GM18951 (cell line): Measurements from ENCODE around the gene PRKAB2.
"Not testable (repeated sequence)": the region's sequence is repeated elsewhere in the genome, so short reads cannot be mapped to it uniquely, and the experiment has no call there.

Source experiments
- POLR2A ChIP-seq: IDR thresholded peaks from 4 replicates; pipeline ENCODE4 v1.6.1; 2011; ENCODE audit warnings: mild to moderate bottlenecking; ENCODE audit not compliant: insufficient read length, insufficient read depth; ENCODE audit errors: extremely low read depth
- in situ Hi-C: fragments of 300-500 bp; cut with MboI; formaldehyde crosslinking; loops from one replicate; pipeline ENCODE4 v1.12.0; 2022; ENCODE audit warnings: low sequenced_read_pairs, mixed read lengths, inconsistent platforms; ENCODE audit not compliant: unreplicated experiment

PRKAB2 gene

DNA sequence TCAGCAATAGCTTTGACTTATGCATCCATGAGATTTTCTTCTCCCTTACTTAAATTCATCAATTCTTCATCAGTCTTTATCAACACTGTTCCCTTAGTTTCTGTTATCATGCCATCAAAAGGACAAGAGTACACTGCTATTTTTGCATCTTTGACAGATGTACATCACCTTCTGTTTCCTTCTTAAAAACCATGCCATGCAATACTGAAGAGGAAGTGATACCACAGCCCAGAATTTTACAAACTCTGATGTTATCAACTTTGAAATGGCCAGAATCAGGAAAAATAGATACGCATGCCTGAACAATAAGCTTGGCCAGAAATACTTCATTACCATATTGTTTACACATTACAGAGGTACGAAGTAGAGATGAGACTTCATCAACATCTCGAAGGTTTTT, 31.8 kb upstream of the PRKAB2 start:
- in situ Hi-C loops = no loop called here
- TF ChIP-seq POLR2A = no peak

DNA sequence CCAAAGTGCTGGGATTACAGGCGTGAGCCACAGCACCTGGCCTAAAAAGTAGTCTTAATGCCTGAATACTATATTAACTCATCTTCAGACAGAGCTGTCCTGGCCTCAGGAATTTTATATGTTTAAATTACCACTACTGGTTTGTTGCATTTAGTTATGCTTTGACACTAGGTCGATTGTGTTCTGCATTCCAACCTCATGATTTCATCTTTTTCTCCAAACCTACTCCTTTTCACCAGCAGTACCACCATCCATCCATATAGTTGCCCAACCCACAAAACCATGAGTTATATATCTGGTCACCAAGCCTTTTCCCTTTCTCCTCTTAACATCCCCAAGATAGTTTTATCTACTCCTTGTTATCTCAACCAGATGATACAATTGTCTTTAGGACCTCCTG, 30.3 kb upstream of the PRKAB2 start:
- TF ChIP-seq POLR2A = no peak
- in situ Hi-C loops = no loop called here

DNA sequence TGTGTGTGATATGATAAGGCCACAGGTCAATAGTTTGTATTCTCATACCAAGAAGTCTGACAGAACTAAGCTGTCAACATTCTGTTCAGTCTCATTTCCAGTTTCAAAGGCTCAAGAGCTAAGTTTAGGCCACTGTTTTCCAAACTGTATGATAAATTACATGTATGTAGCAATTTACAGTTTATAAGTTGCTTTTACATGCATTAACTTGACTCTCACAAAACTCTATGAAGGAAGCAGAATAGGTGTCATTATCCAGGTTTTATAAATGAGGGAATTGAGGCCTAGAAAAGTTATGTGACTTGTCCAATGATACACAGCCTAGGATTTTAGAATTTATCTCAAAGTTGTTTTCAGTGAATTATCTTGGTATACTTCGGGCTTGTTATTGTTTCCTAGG, 29.5 kb upstream of the PRKAB2 start:
- no peak for TF ChIP-seq POLR2A
- in situ Hi-C loops = no loop called here

DNA sequence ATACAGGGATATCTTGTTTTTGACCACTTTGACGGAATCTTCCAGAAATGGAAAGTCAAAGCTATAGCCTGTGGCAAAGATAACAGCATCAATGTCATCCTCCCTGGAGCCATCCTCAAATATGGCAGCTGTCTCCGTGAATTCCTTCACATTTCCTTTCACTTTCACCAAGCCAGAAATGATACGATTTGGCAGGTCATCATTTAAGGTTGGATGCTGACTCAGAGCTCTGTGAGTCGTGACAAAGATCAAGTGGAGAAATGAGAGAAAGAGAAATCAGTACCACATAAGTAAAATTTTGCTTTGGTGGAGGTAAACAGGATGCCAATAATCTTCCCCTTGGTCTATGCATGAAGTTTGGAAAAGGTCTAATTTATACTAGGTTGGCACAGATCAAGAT, 29.0 kb upstream of the PRKAB2 start:
- no peak for TF ChIP-seq POLR2A
- in situ Hi-C loops = no loop called here

DNA sequence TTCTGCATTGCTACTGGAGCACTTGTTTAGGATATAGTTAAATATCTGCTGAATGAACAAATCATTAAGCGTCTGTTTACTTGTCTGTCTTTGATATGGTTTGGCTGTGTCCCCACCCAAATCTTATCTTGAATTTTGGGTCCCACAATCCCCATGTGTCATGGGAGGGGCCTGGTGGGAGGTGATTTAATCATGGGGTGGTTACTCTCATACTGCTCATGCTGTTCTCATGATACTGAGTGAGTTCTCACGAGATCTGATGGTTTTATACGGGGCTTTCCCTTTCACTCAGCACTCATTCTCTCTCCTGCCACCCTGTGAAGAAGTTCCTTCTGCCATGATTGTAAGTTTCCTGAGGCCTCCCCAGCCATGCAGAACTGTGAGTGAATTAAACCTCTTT, 25.1 kb upstream of the PRKAB2 start:
- in situ Hi-C loops = not testable (repeated sequence)

DNA sequence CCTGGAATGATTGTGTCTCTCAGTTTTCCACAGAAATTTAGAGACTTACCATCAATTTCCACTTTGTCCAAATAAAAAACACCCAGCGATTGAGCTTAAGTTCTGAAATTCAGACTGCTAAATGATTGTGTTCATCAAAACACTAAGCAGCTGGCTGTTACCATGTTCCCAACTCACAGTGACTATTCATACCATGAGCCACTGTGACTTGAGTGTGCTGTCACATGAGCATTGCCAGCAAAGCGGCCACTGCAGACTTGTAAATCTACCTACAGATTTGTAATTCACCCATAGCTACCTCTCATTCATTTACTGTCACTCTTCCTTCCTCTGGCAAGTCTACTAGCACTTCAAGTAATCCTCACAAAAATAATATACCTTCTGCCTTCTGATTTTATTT, 17.2 kb upstream of the PRKAB2 start:
- TF ChIP-seq POLR2A = no peak
- in situ Hi-C loops = no loop called here

DNA sequence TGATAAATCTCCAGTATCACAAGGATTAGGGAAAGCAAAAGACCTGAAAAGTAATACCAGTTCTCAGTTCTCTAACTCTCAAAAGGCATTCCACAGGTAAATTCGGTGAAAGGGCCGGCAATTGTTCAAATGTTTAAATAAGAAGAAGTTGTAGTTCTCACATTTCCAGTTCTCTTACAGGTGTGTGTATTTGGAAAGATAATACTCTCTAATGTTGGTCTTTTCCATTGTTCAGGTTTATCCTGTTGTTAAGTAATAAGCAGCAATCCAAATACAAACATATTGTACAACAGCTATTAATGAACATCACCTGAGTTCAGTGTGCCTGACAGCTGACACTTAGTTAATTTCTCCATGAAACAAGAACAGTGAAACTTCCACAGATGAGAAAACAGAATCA, 13.2 kb upstream of the PRKAB2 start:
- no peak for TF ChIP-seq POLR2A
- in situ Hi-C loops = no loop called here

DNA sequence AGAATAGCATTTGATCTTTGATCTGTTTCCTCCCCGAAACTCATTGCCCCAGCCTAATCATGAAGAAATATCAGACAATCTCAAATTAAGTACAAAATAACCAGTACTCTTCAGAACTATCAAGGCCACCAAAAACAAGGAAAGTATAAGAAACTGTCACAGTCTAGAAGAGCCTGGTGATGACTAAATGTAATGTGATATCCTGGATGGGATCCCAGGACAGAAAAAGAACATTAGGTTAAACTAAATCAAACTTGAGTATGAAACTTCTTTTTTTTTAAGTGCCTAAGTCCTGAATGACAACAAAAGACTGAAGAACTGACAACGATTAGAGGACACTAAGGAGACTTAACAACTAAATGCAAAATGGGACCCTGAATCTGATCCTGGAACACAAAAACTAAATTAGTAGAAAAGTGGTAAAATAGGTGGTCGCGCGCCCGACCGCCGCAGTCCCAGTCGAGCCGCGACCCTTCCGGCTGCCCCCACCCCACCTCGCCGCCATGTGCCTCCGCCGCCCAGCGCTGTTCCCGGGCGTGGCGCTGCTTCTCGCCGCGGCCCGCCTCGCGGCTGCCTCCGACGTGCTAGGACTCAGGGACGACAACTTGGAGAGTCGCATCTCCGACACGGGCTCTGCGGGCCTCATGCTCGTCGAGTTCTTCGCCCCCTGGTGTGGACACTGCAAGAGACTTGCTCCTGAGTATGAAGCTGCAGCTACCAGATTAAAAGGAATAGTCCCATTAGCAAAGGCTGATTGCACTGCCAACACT, 5.5 kb upstream of the PRKAB2 start:
- no peak for TF ChIP-seq POLR2A
- in situ Hi-C loops = no loop called here

DNA sequence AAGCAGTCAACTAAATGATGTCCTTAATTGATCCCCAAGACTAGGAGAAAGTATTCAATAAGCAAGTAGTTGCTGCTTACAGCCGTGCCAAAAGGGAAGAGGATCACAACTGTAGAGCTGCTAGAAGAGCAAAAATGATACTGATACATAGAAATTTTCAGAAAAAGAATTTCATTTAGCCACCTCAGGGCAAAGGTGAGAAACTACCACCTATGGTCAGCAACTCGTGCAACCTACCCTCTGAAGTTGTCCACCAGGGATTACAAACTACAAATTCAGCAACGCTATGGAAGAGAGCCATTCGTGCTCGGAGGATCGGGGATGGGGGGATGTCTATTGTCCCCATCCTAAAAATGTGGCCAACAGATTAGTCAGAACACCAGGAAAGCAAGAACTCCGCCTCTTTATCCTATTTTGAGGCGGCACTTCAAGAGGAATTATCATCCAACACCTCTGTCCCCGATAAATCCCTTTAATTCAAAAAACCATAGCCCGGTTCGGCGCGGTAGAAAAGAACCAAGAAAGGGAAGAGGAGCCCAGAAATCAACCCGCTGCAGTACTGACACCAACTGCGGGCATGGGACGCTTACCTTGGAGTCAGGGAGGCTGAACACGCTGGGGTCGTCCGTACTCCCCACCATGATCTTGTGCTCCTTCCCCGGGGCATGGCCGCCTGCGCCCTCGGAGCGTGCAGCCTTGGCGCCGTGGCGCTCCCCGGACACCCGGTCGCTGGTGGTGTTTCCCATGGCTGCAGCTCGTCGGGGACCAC, 687 bp downstream of the PRKAB2 start:
- in situ Hi-C loops = no loop called here

DNA sequence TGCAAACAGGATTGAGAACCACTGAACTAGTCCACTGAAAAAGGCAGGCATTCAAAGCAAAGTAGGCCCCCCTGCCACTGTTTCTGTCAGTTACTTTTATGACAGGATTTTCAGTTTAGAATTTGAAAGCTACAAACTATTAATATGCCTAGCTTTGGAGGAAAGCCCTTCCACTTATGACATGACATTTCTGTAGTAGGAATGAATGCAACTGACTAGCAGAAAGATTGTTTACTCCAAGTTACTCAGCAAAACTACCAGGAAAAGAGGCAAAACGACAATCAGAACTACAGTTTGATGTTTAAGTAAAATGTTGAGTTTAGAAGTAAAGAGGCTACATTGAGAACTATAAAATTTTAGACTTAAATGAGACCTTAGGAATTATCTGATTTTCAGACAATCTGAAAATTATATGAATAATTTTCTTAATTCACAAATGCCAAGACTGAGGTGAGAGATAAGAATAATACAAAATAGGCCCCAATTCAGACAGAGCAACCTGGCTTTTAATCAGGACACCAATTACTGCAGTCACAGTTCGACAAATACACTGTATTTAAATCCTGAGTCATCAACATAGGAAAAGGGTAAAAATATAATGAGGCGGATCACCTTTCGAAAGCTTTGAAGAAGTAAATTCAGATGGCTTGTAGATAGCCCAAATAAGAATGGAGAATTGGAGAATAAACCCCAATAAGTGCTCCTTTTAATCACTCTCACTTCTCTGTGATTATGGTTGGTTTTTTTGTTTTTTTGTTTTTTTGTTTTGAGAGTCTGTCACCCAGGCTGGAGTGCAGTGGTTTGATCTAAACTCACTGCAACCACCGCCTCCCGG, 2.2 kb downstream of the PRKAB2 start:
- in situ Hi-C loops = no loop called here
- TF ChIP-seq POLR2A = no peak

More for the DNA sequence above, 687 bp downstream of the PRKAB2 start:
- TF ChIP-seq POLR2A = no peak

DNA sequence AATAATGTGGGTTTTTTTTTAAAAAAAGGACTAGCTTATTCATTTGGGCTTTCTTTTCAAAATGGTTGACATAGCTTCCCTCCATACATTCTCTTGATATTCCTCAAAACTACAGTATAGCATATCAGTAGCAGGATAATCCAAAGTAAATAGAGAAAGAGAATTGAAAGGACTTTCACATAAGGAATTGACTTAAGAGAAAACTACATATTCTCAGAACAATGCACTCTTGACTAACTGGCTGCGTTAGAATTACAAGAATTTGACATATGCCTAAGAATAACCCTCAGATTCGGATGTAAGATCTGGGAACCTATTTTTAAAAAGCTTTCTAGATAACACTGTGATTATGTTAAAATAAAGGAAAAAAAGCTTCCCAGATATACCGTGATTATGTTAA, 3.1 kb downstream of the PRKAB2 start:
- no peak for TF ChIP-seq POLR2A
- in situ Hi-C loops = no loop called here

DNA sequence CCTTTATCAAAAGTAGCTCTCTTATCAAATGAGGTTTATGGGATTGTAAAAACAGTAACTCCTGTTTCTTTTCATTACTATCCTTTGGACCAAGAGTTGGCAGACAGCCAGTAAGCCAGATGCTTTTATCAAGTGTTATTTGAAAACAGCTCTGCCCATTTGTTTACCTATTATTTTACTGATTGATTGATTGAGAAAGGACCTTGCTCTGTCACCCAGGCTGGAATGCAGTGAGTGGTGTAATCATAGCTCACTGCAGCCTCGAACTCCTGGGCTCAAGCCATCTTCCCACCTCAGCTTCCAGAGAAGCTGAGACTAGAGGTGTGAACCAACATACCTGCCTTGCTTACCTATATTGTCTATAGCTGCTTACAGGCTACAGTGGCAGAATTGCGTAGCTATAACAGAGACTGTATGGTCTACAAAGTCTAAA, 3.6 kb downstream of the PRKAB2 start:
- in situ Hi-C loops = no loop called here
- TF ChIP-seq POLR2A = no peak

DNA sequence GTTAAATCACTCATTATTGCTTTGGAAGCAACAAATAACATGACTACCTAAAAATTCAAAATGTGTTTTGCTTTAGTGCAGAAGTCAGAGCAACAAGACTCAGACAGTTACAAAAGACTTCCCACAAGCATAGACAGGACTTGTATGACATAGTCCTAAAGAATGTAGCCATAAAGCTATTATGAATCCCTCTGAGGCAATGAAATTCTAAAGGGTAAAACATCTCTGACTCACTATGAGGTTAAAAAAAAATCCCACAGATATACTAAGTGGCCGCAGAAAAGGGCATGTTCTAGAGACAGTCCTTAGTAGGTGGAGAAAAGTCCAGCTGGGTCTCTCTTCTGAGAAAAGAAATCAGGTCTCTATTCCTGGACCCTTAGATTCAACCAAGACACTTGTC, 4.9 kb downstream of the PRKAB2 start:
- TF ChIP-seq POLR2A = no peak
- in situ Hi-C loops = no loop called here
